Neural cell (in vitro differentiated cells): ENCODE measurements around the gene DUSP28. TPM values are rescaled to one million over a fixed set of nuclear protein-coding genes. Genes with fewer than 3 reads are reported as not detected.

Experiments
- H2AFZ ChIP-seq: fragments of 200-600, 300-800 bp; sonication (generic), shearing (Covaris generic); 2 replicates; pipeline ENCODE4 v1.6.0; 2014; ENCODE audit warnings: low read depth, mild to moderate bottlenecking, antibody characterized with exemption, low read length, moderate library complexity
- H3F3A ChIP-seq: fragments of 200-600 bp; shearing (Covaris generic); 2 replicates; pipeline ENCODE4 v1.6.1; 2016; ENCODE audit warnings: mild to moderate bottlenecking, moderate library complexity, mixed read lengths, antibody characterized with exemption, low read length; ENCODE audit not compliant: insufficient read depth, poor library complexity, severe bottlenecking
- H3K27ac ChIP-seq: fragments of 200-600, 300-800 bp; sonication (generic), shearing (Covaris generic); 2 replicates; pipeline ENCODE4 v1.5.1; 2014; ENCODE audit warnings: mild to moderate bottlenecking, low read length, moderate library complexity
- H3K27me3 ChIP-seq: fragments of 300-800, 200-600 bp; sonication (generic), shearing (Covaris generic); 2 replicates; pipeline ENCODE4 v1.6.0; 2014; ENCODE audit warnings: mild to moderate bottlenecking, low read depth, low read length, moderate library complexity; ENCODE audit not compliant: insufficient read depth
- H3K36me3 ChIP-seq: fragments of 300-800, 200-600 bp; sonication (generic), shearing (Covaris generic); 2 replicates; pipeline ENCODE4 v1.5.1; 2014; ENCODE audit warnings: mild to moderate bottlenecking, antibody characterized with exemption, low read length, moderate library complexity; ENCODE audit not compliant: insufficient read depth
- H3K4me2 ChIP-seq: fragments of 300-800, 200-600 bp; sonication (generic), shearing (Covaris generic); 2 replicates; pipeline ENCODE4 v1.6.0; 2014; ENCODE audit warnings: mild to moderate bottlenecking, low read length
- H3K4me3 ChIP-seq: fragments of 300-800, 200-600 bp; sonication (generic), shearing (Covaris generic); 2 replicates; pipeline ENCODE4 v1.5.1; 2014; ENCODE audit warnings: mild to moderate bottlenecking, low read length, moderate library complexity
- H3K79me2 ChIP-seq: fragments of 200-600 bp; shearing (Covaris generic); replicated peaks from 2 replicates; pipeline ENCODE4 v1.6.0; 2014; ENCODE audit warnings: mild to moderate bottlenecking, low read length, moderate library complexity; ENCODE audit not compliant: insufficient read depth
- H3K9ac ChIP-seq: fragments of 300-800, 200-600 bp; sonication (generic), shearing (Covaris generic); 2 replicates; pipeline ENCODE4 v1.6.1; 2016; ENCODE audit warnings: mild to moderate bottlenecking, low read length, mixed read lengths
- H3K9me2 ChIP-seq: fragments of 200-600 bp; shearing (Covaris generic); 2 replicates; pipeline ENCODE4 v1.6.1; 2016; ENCODE audit warnings: mild to moderate bottlenecking, low read length, mixed read lengths; ENCODE audit not compliant: insufficient read depth
- H3K9me3 ChIP-seq: fragments of 200-600, 300-800 bp; sonication (generic), shearing (Covaris generic); 2 replicates; pipeline ENCODE4 v1.6.1; 2016; ENCODE audit warnings: mild to moderate bottlenecking, mixed run types, low read length, moderate library complexity, mixed read lengths
- H4K20me1 ChIP-seq: fragments of 200-600 bp; shearing (Covaris generic); 2 replicates; pipeline ENCODE4 v1.6.1; 2016; ENCODE audit warnings: mild to moderate bottlenecking, mixed run types; ENCODE audit not compliant: insufficient read depth
- EP300 ChIP-seq: fragments of 450-650 bp; conservative IDR thresholded peaks from 2 replicates; pipeline ENCODE4 v1.6.1; 2014; ENCODE audit warnings: antibody characterized with exemption, mild to moderate bottlenecking, moderate library complexity; ENCODE audit not compliant: poor library complexity, severe bottlenecking
- EZH2 ChIP-seq: fragments of 200-600, 300-800 bp; shearing (Covaris generic), sonication (generic); IDR thresholded peaks from 2 replicates; pipeline ENCODE4 v1.6.1; 2014; ENCODE audit warnings: antibody characterized with exemption, low read length, borderline replicate concordance, mild to moderate bottlenecking; ENCODE audit not compliant: insufficient read depth, poor library complexity, severe bottlenecking
- MXI1 ChIP-seq: fragments of 450-650 bp; conservative IDR thresholded peaks from 2 replicates; pipeline ENCODE4 v1.6.1; 2014; ENCODE audit warnings: antibody characterized with exemption, mild to moderate bottlenecking; ENCODE audit not compliant: poor library complexity, severe bottlenecking
- POLR2AphosphoS5 ChIP-seq: IDR thresholded peaks from 2 replicates; pipeline ENCODE4 v1.6.1; 2012
- SMC3 ChIP-seq: fragments of 450-650 bp; conservative IDR thresholded peaks from 2 replicates; pipeline ENCODE4 v1.6.1; 2014; ENCODE audit warnings: antibody characterized with exemption, mild to moderate bottlenecking, moderate library complexity; ENCODE audit not compliant: poor library complexity
- TAF1 ChIP-seq: IDR thresholded peaks from 2 replicates; pipeline ENCODE4 v1.6.1; 2012; ENCODE audit warnings: low read depth
- polyA plus RNA-seq: library from polyadenylated mRNA; depleted of rRNA; stranded (reverse); fragments of >200 nt; gene quantifications from 2 replicates; pipeline ENCODE4 v1.2.3, GENCODE V29; 2014
- TF ChIP-seq, protein P1 (sequence below): IDR thresholded peaks from 2 replicates; pipeline ENCODE4 v1.6.1; 2012; ENCODE audit warnings: borderline replicate concordance

DUSP28 gene
- polyA plus RNA-seq, 1 donor from 2014 or later: 26.6 TPM

DNA sequence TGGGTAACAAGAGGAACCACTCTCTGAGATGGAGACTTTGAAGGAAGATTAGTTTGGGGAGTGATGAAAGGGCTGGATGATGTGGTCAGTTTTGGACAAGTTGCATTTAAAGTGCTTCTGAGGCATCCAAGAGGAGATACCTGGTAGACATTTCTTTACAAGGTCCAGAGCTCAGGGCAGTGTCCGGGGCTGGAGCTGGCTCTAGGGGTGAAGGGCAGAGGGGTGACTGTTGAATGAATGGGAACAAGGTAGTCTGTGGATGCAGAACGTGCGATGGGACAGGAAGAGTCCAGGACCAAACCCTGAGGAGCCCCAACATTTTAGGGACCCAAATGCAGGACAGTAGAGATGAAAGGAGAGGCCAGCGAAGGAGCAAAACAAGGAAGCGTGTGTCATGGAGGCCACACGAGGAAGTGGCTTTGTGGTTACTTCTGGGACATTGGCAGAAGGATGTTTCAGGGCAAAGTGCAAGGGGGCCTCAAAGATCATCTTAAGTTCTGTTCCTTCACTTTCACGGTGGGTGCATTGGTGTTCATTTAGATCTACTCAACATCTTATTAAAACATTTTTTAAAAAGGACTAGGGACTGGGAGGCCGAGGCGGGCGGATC lies 51.5 kb downstream of the DUSP28 start:
- H3K9ac ChIP-seq: no peak overlapping the region
- no peaks in the 10 kb centered on the region for H3K36me3 ChIP-seq
- H3K27me3 ChIP-seq: no peaks in the 10 kb centered on the region
- no peaks in the 10 kb centered on the region for H3F3A ChIP-seq
- TF ChIP-seq EP300: no peak
- TF ChIP-seq MXI1: no peak
- TF ChIP-seq POLR2AphosphoS5: no peak
- TF ChIP-seq SMC3: no peak
- TF ChIP-seq, protein P1, sequence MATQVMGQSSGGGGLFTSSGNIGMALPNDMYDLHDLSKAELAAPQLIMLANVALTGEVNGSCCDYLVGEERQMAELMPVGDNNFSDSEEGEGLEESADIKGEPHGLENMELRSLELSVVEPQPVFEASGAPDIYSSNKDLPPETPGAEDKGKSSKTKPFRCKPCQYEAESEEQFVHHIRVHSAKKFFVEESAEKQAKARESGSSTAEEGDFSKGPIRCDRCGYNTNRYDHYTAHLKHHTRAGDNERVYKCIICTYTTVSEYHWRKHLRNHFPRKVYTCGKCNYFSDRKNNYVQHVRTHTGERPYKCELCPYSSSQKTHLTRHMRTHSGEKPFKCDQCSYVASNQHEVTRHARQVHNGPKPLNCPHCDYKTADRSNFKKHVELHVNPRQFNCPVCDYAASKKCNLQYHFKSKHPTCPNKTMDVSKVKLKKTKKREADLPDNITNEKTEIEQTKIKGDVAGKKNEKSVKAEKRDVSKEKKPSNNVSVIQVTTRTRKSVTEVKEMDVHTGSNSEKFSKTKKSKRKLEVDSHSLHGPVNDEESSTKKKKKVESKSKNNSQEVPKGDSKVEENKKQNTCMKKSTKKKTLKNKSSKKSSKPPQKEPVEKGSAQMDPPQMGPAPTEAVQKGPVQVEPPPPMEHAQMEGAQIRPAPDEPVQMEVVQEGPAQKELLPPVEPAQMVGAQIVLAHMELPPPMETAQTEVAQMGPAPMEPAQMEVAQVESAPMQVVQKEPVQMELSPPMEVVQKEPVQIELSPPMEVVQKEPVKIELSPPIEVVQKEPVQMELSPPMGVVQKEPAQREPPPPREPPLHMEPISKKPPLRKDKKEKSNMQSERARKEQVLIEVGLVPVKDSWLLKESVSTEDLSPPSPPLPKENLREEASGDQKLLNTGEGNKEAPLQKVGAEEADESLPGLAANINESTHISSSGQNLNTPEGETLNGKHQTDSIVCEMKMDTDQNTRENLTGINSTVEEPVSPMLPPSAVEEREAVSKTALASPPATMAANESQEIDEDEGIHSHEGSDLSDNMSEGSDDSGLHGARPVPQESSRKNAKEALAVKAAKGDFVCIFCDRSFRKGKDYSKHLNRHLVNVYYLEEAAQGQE: no peak
- no peak for TF ChIP-seq TAF1
- no peak for TF ChIP-seq EZH2
- H3K9me3 ChIP-seq: no peaks in the 10 kb centered on the region
- H4K20me1 ChIP-seq: no peaks in the 10 kb centered on the region
- no peaks in the 10 kb centered on the region for H3K9me2 ChIP-seq
- H3K4me3 ChIP-seq: no peak overlapping the region
- no peak overlapping the region for H3K27ac ChIP-seq
- H3K4me2 ChIP-seq: no peak overlapping the region
- H3K79me2 ChIP-seq: no peaks in the 10 kb centered on the region
- H2AFZ ChIP-seq: no peak overlapping the region

Other genes with a start within 250 kb of the DUSP28 start
- gene GPC1, start 124.7 kb upstream of the DUSP28 start, polyA plus RNA-seq: 74.0 and 101 TPM in 2 replicates
- 6.6 and 16.6 TPM in 2 replicates for gene ANKMY1, start 2.4 kb upstream of the DUSP28 start, polyA plus RNA-seq
- 16.1 and 23.3 TPM in 2 replicates for gene RNPEPL1, start 8.1 kb downstream of the DUSP28 start, polyA plus RNA-seq
- gene CAPN10, start 26.4 kb downstream of the DUSP28 start, polyA plus RNA-seq: 120 and 138 TPM in 2 replicates
- gene GPR35, start 65.1 kb downstream of the DUSP28 start, polyA plus RNA-seq: 2.8 and 4.1 TPM in 2 replicates
- gene AQP12B, start 122.5 kb downstream of the DUSP28 start, polyA plus RNA-seq: not detected in 2 replicates
- not detected in 2 replicates for gene AQP12A, start 131.5 kb downstream of the DUSP28 start, polyA plus RNA-seq